Muscle layer of duodenum (tissue), 2 donors: ENCODE data around the gene EGR4.

Source experiments
- H3K27ac ChIP-seq: one replicate; pipeline ENCODE4 v1.7.0; 2013; ENCODE audit warnings: mild to moderate bottlenecking, low read length
- H3K27me3 ChIP-seq: one replicate; pipeline ENCODE4 v1.7.0; 2013; ENCODE audit warnings: low read depth, mild to moderate bottlenecking, control low read depth, low read length
- H3K36me3 ChIP-seq, 2 donors: one replicate each; pipeline ENCODE4 v1.7.0; 2013; ENCODE audit warnings: low read length in 2 of 2, control low read depth in 1 of 2, mild to moderate bottlenecking in 1 of 2; ENCODE audit not compliant: insufficient read depth in 2 of 2, control insufficient read depth in 1 of 2
- H3K4me1 ChIP-seq, 2 donors: one replicate each; pipeline ENCODE4 v1.7.0; 2013; ENCODE audit warnings: low read length in 2 of 2, mild to moderate bottlenecking in 2 of 2, control low read depth in 1 of 2, moderate library complexity in 1 of 2; ENCODE audit not compliant: insufficient read depth in 2 of 2, control insufficient read depth in 1 of 2
- H3K4me3 ChIP-seq, 2 donors: one replicate each; pipeline ENCODE4 v1.7.0; 2013; ENCODE audit warnings: low read length in 2 of 2, low read depth in 1 of 2, mild to moderate bottlenecking in 1 of 2
- H3K9me3 ChIP-seq, 2 donors: one replicate each; pipeline ENCODE4 v1.7.0; 2013; ENCODE audit warnings: low read length in 2 of 2, control low read depth in 1 of 2, mild to moderate bottlenecking in 1 of 2; ENCODE audit not compliant: control insufficient read depth in 1 of 2
- donor health status: healthy.

Gene EGR4

GRCh38 chr2:73293534-73294171 lies at the start of gene EGR4:
Gene EGR4 (minus strand): TSS chr2:73293548. CDS start chr2:73293317, 231 bp downstream.
- peaks cover 3 to 30% of the 10 kb centered on the region in 2 donors for H3K4me1 ChIP-seq
- peaks cover 40% of the 10 kb centered on the region for H3K27me3 ChIP-seq
- peak within 1 kb of the TSS in 1 of 2 donors; percentile 70 for H3K4me3 ChIP-seq
- H3K9me3 ChIP-seq = peaks cover 0 to 2% of the 10 kb centered on the region in 2 donors
- H3K36me3 ChIP-seq = no peaks in the 10 kb centered on the region
- no peak within 1 kb of the TSS for H3K27ac ChIP-seq

GRCh38 chr2:73341039-73341438 lies 47.7 kb upstream of the EGR4 start:
- Histone ChIP-seq H3K27ac (no peak overlapping the region), H3K27me3 (no peaks in the 10 kb centered on the region), H3K36me3 (no peaks in the 10 kb centered on the region), H3K4me1 (no peaks in the 10 kb centered on the region), H3K4me3 (no peak overlapping the region), H3K9me3 (no peaks in the 10 kb centered on the region)

- Histone ChIP-seq H3K4me1 (no peaks in the 10 kb centered on the region), H3K36me3 (no peaks in the 10 kb centered on the region), H3K27ac (no peak overlapping the region), H3K27me3 (no peaks in the 10 kb centered on the region), H3K4me3 (no peak overlapping the region), H3K9me3 (no peaks in the 10 kb centered on the region)
These were observed 45.9 kb upstream of the EGR4 start for GRCh38 chr2:73339201-73339600.

- Histone ChIP-seq H3K27me3 (no peaks in the 10 kb centered on the region), H3K9me3 (peaks cover 0 to 6% of the 10 kb centered on the region in 2 donors), H3K4me1 (no peaks in the 10 kb centered on the region), H3K27ac (no peak overlapping the region), H3K4me3 (no peak overlapping the region), H3K36me3 (no peaks in the 10 kb centered on the region)
These were observed 44.5 kb upstream of the EGR4 start for GRCh38 chr2:73337828-73338227.

GRCh38 chr2:73334620-73335019 lies 41.3 kb upstream of the EGR4 start:
- no peaks in the 10 kb centered on the region for H3K27me3 ChIP-seq

GRCh38 chr2:73334045-73334444 lies 40.7 kb upstream of the EGR4 start:
- Histone ChIP-seq H3K27ac (no peak overlapping the region), H3K4me1 (no peaks in the 10 kb centered on the region), H3K36me3 (no peaks in the 10 kb centered on the region), H3K9me3 (peaks cover 0 to 6% of the 10 kb centered on the region in 2 donors), H3K4me3 (no peak overlapping the region), H3K27me3 (no peaks in the 10 kb centered on the region)

More at GRCh38 chr2:73334620-73335019, 41.3 kb upstream of the EGR4 start:
- Histone ChIP-seq H3K4me1 (no peaks in the 10 kb centered on the region), H3K9me3 (peaks cover 0 to 6% of the 10 kb centered on the region in 2 donors), H3K4me3 (no peak overlapping the region), H3K36me3 (no peaks in the 10 kb centered on the region), H3K27ac (no peak overlapping the region)

GRCh38 chr2:73333564-73333963 lies 40.2 kb upstream of the EGR4 start:
- H3K4me1 ChIP-seq = no peaks in the 10 kb centered on the region

GRCh38 chr2:73324126-73324725 lies 30.9 kb upstream of the EGR4 start:
- no peaks in the 10 kb centered on the region for H3K4me1 ChIP-seq
- H3K27me3 ChIP-seq = peaks cover 3% of the 10 kb centered on the region
- H3K36me3 ChIP-seq = no peaks in the 10 kb centered on the region
- no peak overlapping the region for H3K4me3 ChIP-seq
- no peaks in the 10 kb centered on the region for H3K9me3 ChIP-seq
- H3K27ac ChIP-seq = no peak overlapping the region

More at GRCh38 chr2:73333564-73333963, 40.2 kb upstream of the EGR4 start:
- Histone ChIP-seq H3K9me3 (peaks cover 0 to 6% of the 10 kb centered on the region in 2 donors), H3K4me3 (no peak overlapping the region), H3K27ac (no peak overlapping the region), H3K27me3 (no peaks in the 10 kb centered on the region), H3K36me3 (no peaks in the 10 kb centered on the region)

GRCh38 chr2:73323551-73323950 lies 30.2 kb upstream of the EGR4 start:
- Histone ChIP-seq H3K4me3 (no peak overlapping the region), H3K27me3 (peaks cover 3% of the 10 kb centered on the region), H3K36me3 (no peaks in the 10 kb centered on the region), H3K4me1 (no peaks in the 10 kb centered on the region), H3K9me3 (no peaks in the 10 kb centered on the region), H3K27ac (no peak overlapping the region)

- Histone ChIP-seq H3K27me3 (no peaks in the 10 kb centered on the region), H3K9me3 (peaks cover 3 to 4% of the 10 kb centered on the region in 2 donors), H3K4me1 (no peaks in the 10 kb centered on the region), H3K4me3 (no peak overlapping the region), H3K27ac (no peak overlapping the region), H3K36me3 (no peaks in the 10 kb centered on the region)
These were observed 21.1 kb upstream of the EGR4 start for GRCh38 chr2:73314441-73314840.

GRCh38 chr2:73307720-73308119 lies 14.4 kb upstream of the EGR4 start:
- H3K36me3 ChIP-seq = no peaks in the 10 kb centered on the region
- peaks cover 0 to 3% of the 10 kb centered on the region in 2 donors for H3K9me3 ChIP-seq
- H3K27me3 ChIP-seq = no peaks in the 10 kb centered on the region
- H3K27ac ChIP-seq = no peak overlapping the region
- H3K4me1 ChIP-seq = no peaks in the 10 kb centered on the region
- H3K4me3 ChIP-seq = no peak overlapping the region

- peaks cover 4% of the 10 kb centered on the region for H3K27me3 ChIP-seq
- no peak overlapping the region for H3K4me3 ChIP-seq
- H3K27ac ChIP-seq = no peak overlapping the region
- no peaks in the 10 kb centered on the region for H3K4me1 ChIP-seq
- no peaks in the 10 kb centered on the region for H3K36me3 ChIP-seq
- H3K9me3 ChIP-seq = no peaks in the 10 kb centered on the region
These were observed 8.3 kb upstream of the EGR4 start for GRCh38 chr2:73301636-73302035.
